H1 (cell line): ENCODE measurements around the gene EPRS1. TPM values are rescaled to one million over a fixed set of nuclear protein-coding genes. Genes with fewer than 3 reads are reported as not detected.

Experiments used
- SUZ12 ChIP-seq: fragments of 200-600 bp; sonication (generic); IDR thresholded peaks from 2 replicates; pipeline ENCODE4 v1.6.1; 2012; ENCODE audit warnings: mild to moderate bottlenecking, inconsistent platforms, low read length, moderate library complexity, mixed read lengths
- polyA plus RNA-seq, 7 experiments: library from polyadenylated mRNA; depleted of rRNA in 3 of 7; stranded (reverse) in 5 of 7; unstranded in 2 of 7; fragments of >200 nt in 5 of 7; fragments of 200-250 nt in 2 of 7; gene quantifications; 1 replicate in 5 of 7; 2 replicates in 1 of 7; 4 replicates in 1 of 7; pipeline versions ENCODE4 v1.2.1 to v1.2.3, GENCODE V29; 2011 to 2013; ENCODE audit warnings: missing spikeins in 2 of 7, mixed read lengths in 2 of 7
- total RNA-seq: library from RNA; stranded (reverse); fragmentation: NEBNext Ultra II Directional; extraction: Animal tissue kit (Norgen Biotek cat#: 25700); gene quantifications from 2 replicates; pipeline ENCODE4 v1.2.1, GENCODE V29; 2021

Gene EPRS1
- total and polyA plus RNA-seq, 2 of the 8 experiments (the other 6 are each of a cell fraction or from before 2014, with no cell fraction given), result 38.4 to 171 TPM

- no peak for TF ChIP-seq SUZ12
- TF ChIP-seq, all 59 proteins: peak for 0
These were observed 13.4 kb downstream of the EPRS1 start (continued) for GRCh38 chr1:220032911-220033310.
